AG04450 (cell line): ENCODE results near the gene GLIPR1L1. TPM values are rescaled to one million over a fixed set of nuclear protein-coding genes. Genes with fewer than 3 reads are reported as not detected.

ENCODE experiments used
- CTCF ChIA-PET: fragments of 300-600, 350-600 bp; formaldehyde crosslinking; extraction: SDS; loops from one replicate; lab custom pipeline; 2022; ENCODE audit warnings: antibody characterized with exemption, inconsistent platforms; lab: Charles Lee
- POLR2A ChIA-PET: fragments of 350-600 bp; formaldehyde crosslinking; extraction: SDS; loops from one replicate; lab custom pipeline; 2021; ENCODE audit warnings: antibody characterized with exemption, inconsistent platforms; lab: Yijun Ruan, JAX
- DNase-seq: peaks from one replicate; pipeline ENCODE4 v3.0.0-alpha.2; 2011; ENCODE audit warnings: low read depth, low spot score
- H3K27ac ChIP-seq: one replicate; pipeline ENCODE4 v1.5.1; 2012; ENCODE audit warnings: low read depth, low read length, control low read depth
- H3K27me3 ChIP-seq: one replicate; pipeline ENCODE4 v1.6.0; 2012; ENCODE audit warnings: low read length; ENCODE audit not compliant: control insufficient read depth, insufficient read depth
- H3K4me3 ChIP-seq: 2 replicates; pipeline ENCODE4 v1.5.1; 2011; ENCODE audit warnings: mild to moderate bottlenecking, low read depth, low read length, control low read depth
- H3K9me3 ChIP-seq: 2 replicates; pipeline ENCODE4 v1.5.1; 2012; ENCODE audit warnings: low read length; ENCODE audit not compliant: control insufficient read depth, insufficient read depth
- polyA plus RNA-seq: library from polyadenylated mRNA; depleted of rRNA; stranded (reverse); fragments of >200 nt; gene quantifications from 2 replicates; pipeline ENCODE4 v1.2.3, GENCODE V29; 2011
- TF ChIP-seq, protein P1 (sequence below): IDR thresholded peaks from 2 replicates; pipeline ENCODE4 v1.5.1; 2011; ENCODE audit warnings: low read depth, low read length, control low read depth, inconsistent platforms

GLIPR1L1 gene
- polyA plus RNA-seq, 1 experiment: not detected

DNA sequence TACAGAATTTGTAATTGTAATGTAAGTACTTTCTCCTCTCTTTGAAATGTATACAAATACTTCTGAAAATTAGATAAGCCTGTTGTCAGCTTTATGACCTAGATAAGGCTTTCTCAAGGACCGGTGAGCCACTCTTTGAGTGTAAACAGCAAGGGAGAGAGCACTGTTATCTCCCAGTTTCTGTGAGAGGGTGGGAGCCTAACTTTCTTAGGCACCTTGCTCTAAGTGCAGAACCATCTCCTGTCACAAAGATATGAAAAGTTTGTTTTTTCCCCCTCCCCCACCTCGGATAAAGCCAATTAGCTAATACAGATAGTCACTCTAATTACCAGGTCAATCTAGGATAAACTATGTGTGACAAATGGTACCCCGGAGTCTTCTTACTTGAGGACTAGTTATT, 40.1 kb upstream of the GLIPR1L1 start:
- no peak for DNase-seq
- TF ChIP-seq, protein P1, sequence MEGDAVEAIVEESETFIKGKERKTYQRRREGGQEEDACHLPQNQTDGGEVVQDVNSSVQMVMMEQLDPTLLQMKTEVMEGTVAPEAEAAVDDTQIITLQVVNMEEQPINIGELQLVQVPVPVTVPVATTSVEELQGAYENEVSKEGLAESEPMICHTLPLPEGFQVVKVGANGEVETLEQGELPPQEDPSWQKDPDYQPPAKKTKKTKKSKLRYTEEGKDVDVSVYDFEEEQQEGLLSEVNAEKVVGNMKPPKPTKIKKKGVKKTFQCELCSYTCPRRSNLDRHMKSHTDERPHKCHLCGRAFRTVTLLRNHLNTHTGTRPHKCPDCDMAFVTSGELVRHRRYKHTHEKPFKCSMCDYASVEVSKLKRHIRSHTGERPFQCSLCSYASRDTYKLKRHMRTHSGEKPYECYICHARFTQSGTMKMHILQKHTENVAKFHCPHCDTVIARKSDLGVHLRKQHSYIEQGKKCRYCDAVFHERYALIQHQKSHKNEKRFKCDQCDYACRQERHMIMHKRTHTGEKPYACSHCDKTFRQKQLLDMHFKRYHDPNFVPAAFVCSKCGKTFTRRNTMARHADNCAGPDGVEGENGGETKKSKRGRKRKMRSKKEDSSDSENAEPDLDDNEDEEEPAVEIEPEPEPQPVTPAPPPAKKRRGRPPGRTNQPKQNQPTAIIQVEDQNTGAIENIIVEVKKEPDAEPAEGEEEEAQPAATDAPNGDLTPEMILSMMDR: no peak
- H3K27me3 ChIP-seq: no peaks in the 10 kb centered on the region
- H3K27ac ChIP-seq: no peak overlapping the region
- CTCF ChIA-PET: no interaction called here
- H3K9me3 ChIP-seq: no peaks in the 10 kb centered on the region
- no peak overlapping the region for H3K4me3 ChIP-seq
- POLR2A ChIA-PET: no interaction called here

DNA sequence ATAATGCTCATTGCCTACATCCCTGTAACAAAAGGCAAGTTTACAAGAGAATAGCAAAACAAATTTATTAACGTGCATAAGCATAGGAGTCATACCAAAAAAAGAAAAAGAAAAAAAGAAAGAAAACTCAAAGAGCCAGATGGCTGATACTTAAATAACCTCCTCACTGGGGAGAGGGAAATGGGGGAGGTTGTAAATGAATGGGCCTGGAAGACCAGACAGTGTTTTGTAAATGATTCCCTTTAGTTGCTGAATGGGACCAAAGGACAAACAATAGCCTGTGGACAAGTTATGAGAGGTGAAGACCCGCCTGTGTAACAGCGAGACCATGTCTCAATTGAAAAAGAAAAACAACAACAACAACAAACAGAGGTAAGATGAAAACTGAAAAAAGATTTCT, 39.7 kb upstream of the GLIPR1L1 start:
- H3K27ac ChIP-seq: no peak overlapping the region
- no peaks in the 10 kb centered on the region for H3K9me3 ChIP-seq
- no peak for DNase-seq
- TF ChIP-seq, protein P1: no peak
- CTCF ChIA-PET: no interaction called here
- no peaks in the 10 kb centered on the region for H3K27me3 ChIP-seq
- POLR2A ChIA-PET: no interaction called here
- no peak overlapping the region for H3K4me3 ChIP-seq

DNA sequence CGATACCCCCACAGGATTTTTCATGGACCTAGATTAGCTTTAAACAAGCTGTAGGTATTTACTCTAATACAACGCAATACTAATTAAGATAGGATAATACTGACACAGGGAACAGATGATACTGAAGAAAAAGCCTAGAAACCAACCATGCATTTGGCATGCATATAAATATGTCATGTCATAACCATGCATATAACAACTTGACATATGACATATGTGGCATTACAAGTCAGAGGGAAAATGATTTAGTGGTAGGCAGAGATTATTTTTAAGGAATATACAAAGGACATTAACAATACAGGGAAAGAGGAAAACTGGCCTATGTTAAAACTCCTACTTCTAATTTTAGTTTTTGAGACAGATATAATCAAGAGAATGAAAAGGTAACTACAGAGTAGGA, 32.2 kb upstream of the GLIPR1L1 start:
- no peak overlapping the region for H3K4me3 ChIP-seq
- ChIA-PET POLR2A (no interaction called here), CTCF (no interaction called here)
- no peaks in the 10 kb centered on the region for H3K27me3 ChIP-seq
- no peak for DNase-seq
- peaks cover 4% of the 10 kb centered on the region; the same call in 1 of the 2 replicates for H3K9me3 ChIP-seq
- TF ChIP-seq, protein P1: no peak
- H3K27ac ChIP-seq: no peak overlapping the region

DNA sequence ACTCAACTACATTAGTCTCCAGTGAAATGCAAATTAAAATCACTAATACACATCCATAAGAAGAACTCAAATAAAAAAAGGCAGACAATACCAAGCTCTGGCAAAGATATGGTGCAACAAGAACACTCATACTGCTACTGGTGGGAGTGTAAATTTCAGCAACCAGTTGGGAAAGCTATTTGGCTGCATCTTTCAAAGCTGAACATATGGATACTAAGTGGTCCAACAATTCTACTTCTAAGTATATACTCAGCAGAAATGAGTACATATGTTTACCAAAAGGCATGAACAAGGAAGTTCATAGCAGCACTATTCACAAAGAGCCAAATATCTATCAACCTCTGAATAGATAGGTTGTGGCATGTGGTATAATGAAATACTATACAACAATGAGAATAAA, 31.7 kb upstream of the GLIPR1L1 start:
- Histone ChIP-seq H3K27ac (no peak overlapping the region), H3K4me3 (no peak overlapping the region), H3K27me3 (no peaks in the 10 kb centered on the region), H3K9me3 (peaks cover 4% of the 10 kb centered on the region; the same call in 1 of the 2 replicates)
- DNase-seq: no peak
- CTCF ChIA-PET: no interaction called here
- TF ChIP-seq, protein P1: no peak
- POLR2A ChIA-PET: no interaction called here

DNA sequence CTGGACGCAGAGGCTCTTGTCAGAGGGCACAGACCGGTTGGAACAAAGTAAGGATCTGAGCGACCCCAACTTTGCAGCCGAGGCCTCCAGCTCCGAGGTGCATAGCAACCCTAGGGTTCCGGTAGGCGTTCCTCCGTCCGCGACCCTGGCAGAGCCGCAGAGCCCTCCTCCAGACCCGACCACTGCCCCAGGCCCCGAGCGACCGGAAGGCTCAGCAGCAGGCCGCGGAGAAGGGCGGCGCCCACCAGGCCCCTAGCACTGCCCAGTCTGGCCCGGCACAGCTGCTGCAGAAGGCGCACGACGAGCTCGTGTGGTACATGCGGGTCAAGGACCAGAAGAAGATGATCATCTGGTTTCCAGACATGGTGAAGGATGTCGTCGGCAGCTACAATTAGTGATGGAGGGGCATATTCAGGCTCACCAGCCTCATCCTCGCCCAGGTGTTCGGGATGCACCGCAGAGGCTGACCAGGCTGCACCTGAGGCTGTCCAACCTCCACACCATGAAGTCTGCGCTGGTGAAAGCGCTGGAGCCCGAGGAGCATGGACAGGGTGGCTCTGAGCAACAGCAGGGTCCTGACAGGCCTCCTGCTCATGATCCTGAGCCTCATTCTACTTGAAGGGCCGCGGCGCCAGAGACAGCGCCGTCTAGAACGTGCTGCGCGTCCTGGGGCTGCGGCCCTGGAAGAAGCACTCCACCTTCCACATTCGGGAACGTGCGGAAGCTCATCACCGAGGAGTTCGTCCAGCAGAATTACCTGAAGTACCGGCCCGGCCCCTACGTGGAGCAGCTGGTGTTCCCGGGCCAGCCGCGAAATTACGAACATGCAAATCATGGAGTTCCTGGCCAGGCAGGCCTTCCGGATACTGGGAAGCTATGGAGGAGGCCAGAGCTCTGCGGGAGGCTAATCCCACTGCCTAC, 28.8 kb upstream of the GLIPR1L1 start:
- TF ChIP-seq, protein P1: no peak
- Histone ChIP-seq H3K27me3 (no peaks in the 10 kb centered on the region), H3K27ac (no peak overlapping the region), H3K4me3 (no peak overlapping the region), H3K9me3 (peaks cover 4% of the 10 kb centered on the region; the same call in 1 of the 2 replicates)
- ChIA-PET POLR2A (no interaction called here), CTCF (no interaction called here)
- DNase-seq: no peak
